ENCODE data around the gene PLA1A. TPM values are rescaled to one million over a fixed set of nuclear protein-coding genes. Genes with fewer than 3 reads are reported as not detected.

The PLA1A gene
- total RNA-seq, 2 donors from 2014 or later, result 4.4 TPM; not detected in 1

DNA sequence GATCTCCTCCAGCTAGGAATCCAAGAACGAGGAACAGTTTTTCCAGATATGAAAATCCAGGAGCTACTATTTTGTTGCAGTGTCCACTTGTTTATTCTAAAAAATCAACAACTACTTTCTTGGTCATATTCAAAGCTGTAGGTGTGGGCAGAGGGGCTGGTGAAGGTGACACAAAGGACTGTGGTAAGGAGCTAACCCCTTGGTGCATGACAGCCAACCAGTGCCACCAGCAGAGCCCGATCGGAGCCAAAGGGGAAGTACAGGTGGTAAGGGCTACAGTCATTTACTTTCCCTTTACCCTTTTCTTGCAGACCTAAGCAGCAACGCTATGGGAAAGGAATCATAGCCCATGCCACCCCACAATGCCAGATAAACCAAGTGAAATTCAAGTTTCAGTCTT lies 30.7 kb downstream of the PLA1A start:
- no peak overlapping the region for H3K4me3 ChIP-seq
- no peaks in the 10 kb centered on the region for H3K9me3 ChIP-seq
- intact Hi-C loops (cut with DNase I), result no loop called here
- TF ChIP-seq POLR2A (IDR thresholded peaks at IDR 0.05), result no peak
- TF ChIP-seq, protein P1, sequence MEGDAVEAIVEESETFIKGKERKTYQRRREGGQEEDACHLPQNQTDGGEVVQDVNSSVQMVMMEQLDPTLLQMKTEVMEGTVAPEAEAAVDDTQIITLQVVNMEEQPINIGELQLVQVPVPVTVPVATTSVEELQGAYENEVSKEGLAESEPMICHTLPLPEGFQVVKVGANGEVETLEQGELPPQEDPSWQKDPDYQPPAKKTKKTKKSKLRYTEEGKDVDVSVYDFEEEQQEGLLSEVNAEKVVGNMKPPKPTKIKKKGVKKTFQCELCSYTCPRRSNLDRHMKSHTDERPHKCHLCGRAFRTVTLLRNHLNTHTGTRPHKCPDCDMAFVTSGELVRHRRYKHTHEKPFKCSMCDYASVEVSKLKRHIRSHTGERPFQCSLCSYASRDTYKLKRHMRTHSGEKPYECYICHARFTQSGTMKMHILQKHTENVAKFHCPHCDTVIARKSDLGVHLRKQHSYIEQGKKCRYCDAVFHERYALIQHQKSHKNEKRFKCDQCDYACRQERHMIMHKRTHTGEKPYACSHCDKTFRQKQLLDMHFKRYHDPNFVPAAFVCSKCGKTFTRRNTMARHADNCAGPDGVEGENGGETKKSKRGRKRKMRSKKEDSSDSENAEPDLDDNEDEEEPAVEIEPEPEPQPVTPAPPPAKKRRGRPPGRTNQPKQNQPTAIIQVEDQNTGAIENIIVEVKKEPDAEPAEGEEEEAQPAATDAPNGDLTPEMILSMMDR (IDR thresholded peaks at IDR 0.05), result no peak
- ATAC-seq, result no peak
- no peaks in the 10 kb centered on the region for H3K27me3 ChIP-seq
- no peak overlapping the region for H3K27ac ChIP-seq
- WGBS, 2 donors, result 71 to 90% methylated on average over 4 of the region's 4 CpGs
- H3K36me3 ChIP-seq (replicated peaks in 1 of 2; ENCODE audit: insufficient read depth in 1 of 2, low read depth in 2 of 2), result no peaks in the 10 kb centered on the region
- DNase-seq, result no peak
- H3K4me1 ChIP-seq, result peaks cover 13% of the 10 kb centered on the region

DNA sequence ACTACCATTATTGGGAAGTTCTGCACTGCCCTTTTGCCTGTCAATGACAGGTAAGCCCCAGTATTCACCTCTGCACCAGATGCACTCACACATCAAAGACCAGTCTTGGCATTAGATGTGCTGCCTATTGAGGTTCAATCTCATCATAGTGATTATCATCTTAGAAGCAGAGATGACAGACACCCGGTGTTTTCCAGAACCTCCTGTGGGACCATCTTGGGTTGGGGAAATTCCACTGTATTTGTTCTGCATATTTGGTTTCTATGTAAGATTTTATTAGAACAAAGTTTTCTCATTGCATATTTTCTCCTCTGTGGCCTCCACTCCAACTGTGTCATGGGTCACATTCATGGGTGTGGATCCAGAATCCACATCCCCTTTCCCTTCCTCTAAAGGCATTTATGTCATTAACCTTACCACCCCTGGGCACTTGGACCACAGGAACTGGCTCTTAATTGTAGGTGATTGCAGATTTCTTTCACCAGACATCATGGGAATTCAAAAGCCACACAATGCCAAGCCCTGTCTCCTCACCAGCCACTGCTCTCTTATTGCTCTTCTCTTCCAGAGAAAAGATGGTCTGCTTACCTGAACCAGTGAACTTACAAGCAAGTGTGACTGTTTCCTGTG lies 31.2 kb downstream of the PLA1A start:
- Histone ChIP-seq H3K9me3 (no peaks in the 10 kb centered on the region), H3K4me3 (no peak overlapping the region), H3K27me3 (no peaks in the 10 kb centered on the region), H3K4me1 (peaks cover 13% of the 10 kb centered on the region), H3K27ac (no peak overlapping the region), H3K36me3 (replicated peaks in 1 of 2; ENCODE audit: insufficient read depth in 1 of 2, low read depth in 2 of 2) (no peaks in the 10 kb centered on the region)
- DNase-seq, result no peak
- intact Hi-C loops (cut with DNase I), result no loop called here
- 65 to 83% methylated on average over 1 of the region's 1 CpG for WGBS, 2 donors
- no peak for ATAC-seq
- TF ChIP-seq POLR2A (IDR thresholded peaks at IDR 0.05), result no peak
- TF ChIP-seq, protein P1 (IDR thresholded peaks at IDR 0.05), result no peak

DNA sequence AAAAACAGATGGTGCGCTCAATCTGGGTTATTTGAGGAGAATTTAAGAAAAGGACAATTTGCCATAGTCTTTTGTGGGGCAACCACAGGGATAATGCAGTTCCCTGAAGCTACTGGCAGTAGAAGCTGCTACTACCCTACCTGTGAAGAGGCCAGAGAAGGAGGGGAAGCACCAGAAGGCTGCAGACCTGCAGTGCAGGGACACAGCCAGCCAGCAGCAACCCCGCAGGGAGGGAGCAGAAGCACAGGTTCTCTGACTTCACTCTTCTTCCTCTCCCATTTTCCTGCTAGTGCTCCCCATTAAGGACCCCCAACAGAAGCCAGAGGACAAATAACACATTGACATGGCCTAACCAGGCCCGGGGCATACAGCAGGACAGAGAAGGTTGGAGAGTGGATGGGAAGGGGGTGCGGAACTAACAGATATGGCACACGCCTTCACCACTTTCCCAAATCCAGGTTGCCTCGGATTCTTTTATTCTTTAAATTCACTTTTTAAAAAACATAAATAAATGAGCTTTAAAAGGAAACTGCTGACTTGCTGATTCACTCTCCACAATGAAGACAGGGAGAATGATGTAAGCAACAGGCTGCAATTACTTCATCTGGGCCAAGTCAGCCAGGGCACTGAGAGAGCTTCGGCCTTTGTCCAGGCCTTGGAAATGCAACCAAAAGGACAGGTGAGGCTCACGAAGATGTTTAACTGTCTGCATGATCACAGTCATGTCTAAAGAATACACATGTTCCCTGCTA lies 32.6 kb downstream of the PLA1A start:
- H3K9me3 ChIP-seq, result no peaks in the 10 kb centered on the region
- intact Hi-C loops (cut with DNase I), result no loop called here
- WGBS, 2 donors, result 87 to 91% methylated on average over 8 of the region's 8 CpGs
- peak in 1 of 4 donors; percentile 24 for DNase-seq
- TF ChIP-seq POLR2A (IDR thresholded peaks at IDR 0.05), result no peak
- TF ChIP-seq, protein P1 (IDR thresholded peaks at IDR 0.05), result no peak
- ATAC-seq, result no peak
- no peak overlapping the region for H3K27ac ChIP-seq
- no peaks in the 10 kb centered on the region for H3K36me3 ChIP-seq (replicated peaks in 1 of 2; ENCODE audit: insufficient read depth in 1 of 2, low read depth in 2 of 2)
- peaks cover 13% of the 10 kb centered on the region for H3K4me1 ChIP-seq
- no peaks in the 10 kb centered on the region for H3K27me3 ChIP-seq
- no peak overlapping the region for H3K4me3 ChIP-seq

DNA sequence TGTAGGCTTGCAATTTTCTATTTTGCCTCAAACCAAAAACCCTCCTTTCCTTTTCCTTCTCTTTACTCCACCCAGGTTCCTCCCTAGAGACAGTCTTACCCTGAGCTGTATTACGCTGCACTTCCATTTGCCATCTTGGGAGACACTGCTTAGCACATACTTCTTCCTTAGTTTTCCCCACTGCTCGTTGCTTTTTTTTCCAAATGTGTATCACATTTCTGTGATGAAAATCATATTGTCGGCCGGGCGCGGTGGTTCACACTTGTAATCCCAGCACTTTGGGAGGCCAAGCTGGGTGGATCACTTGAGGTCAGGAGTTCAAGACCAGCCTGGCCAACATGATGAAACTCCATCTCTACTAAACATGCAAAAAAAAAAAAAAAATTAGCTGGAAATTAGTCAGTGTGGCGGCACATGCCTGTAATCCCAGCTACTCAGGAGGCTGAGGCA lies 33.2 kb downstream of the PLA1A start:
- ATAC-seq (no peak), DNase-seq (no peak)
- H3K4me3 ChIP-seq, result no peak overlapping the region
- 88 to 94% methylated on average over 7 of the region's 7 CpGs for WGBS, 2 donors
- H3K36me3 ChIP-seq (replicated peaks in 1 of 2; ENCODE audit: insufficient read depth in 1 of 2, low read depth in 2 of 2), result no peaks in the 10 kb centered on the region
- H3K4me1 ChIP-seq, result peaks cover 13% of the 10 kb centered on the region
- H3K27ac ChIP-seq, result peak overlapping the region in 1 of 4 donors; percentile 13
- no peaks in the 10 kb centered on the region for H3K9me3 ChIP-seq
- H3K27me3 ChIP-seq, result no peaks in the 10 kb centered on the region
- intact Hi-C loops (cut with DNase I), result no loop called here
- TF ChIP-seq POLR2A (IDR thresholded peaks at IDR 0.05), result no peak

DNA sequence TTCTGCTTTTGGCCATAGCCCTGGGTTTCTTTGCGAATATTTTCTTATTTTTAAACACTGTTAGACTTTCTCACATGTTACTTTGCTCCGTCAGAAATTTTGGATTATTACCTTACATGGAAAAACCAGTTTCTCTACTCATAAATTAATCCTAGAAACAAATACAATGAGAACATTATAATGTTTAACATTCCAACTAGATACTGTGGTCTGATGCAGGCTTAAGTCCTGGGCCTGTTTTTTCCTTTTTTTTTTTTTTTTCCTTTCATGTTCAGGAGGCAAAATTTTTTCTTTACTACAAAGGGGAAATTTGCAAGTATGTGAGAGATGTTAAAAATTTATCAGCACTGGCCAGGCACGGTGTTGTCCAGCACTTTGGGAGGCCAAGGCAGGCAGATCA lies 33.8 kb downstream of the PLA1A start:
- no peaks in the 10 kb centered on the region for H3K27me3 ChIP-seq
- H3K9me3 ChIP-seq, result no peaks in the 10 kb centered on the region
- WGBS, 2 donors, result 56 to 57% methylated on average over 3 of the region's 3 CpGs
- peak overlapping the region in 1 of 4 donors; percentile 13 for H3K27ac ChIP-seq
- no peak for TF ChIP-seq POLR2A (IDR thresholded peaks at IDR 0.05)
- TF ChIP-seq, protein P1 (IDR thresholded peaks at IDR 0.05), result no peak
- intact Hi-C loops (cut with DNase I), result no loop called here
- H3K4me1 ChIP-seq, result peaks cover 13% of the 10 kb centered on the region
- ATAC-seq (no peak), DNase-seq (no peak)
- H3K4me3 ChIP-seq, result no peak overlapping the region
- H3K36me3 ChIP-seq (replicated peaks in 1 of 2; ENCODE audit: insufficient read depth in 1 of 2, low read depth in 2 of 2), result no peaks in the 10 kb centered on the region
